HepG2 (cell line): Measurements from ENCODE around the gene EPSTI1. TPM values are rescaled to one million over a fixed set of nuclear protein-coding genes. Genes with fewer than 3 reads are reported as not detected.
A peak's percentile ranks its signal among the peaks of the same experiment; 100 is the strongest.

Experiments used
- ATAC-seq: fragments of 200-7000 bp; cut with Tn5 transposase; 3 replicates; pipeline ENCODE4 v1.9.1; 2020; ENCODE audit warnings: mild to moderate bottlenecking, moderate library complexity
- BruUV-seq: library from RNA; stranded (reverse); fragments of 400-500 nt; replicated peaks from 2 replicates; lab custom pipeline; 2021; lab: Mats Ljungman, UMichigan
- CTCF ChIA-PET: fragments of 300-600 bp; formaldehyde crosslinking; extraction: SDS; loops from one replicate; lab custom pipeline; 2021; ENCODE audit warnings: low total read pairs, inconsistent platforms, low intra/inter-chr PET ratio; lab: Yijun Ruan, JAX
- POLR2A ChIA-PET: fragments of 350-600 bp; sonication (Branson Sonifier 250); formaldehyde crosslinking; loops from one replicate; lab custom pipeline; 2020; ENCODE audit warnings: antibody characterized with exemption, inconsistent platforms; lab: Yijun Ruan, JAX
- DNase-seq: peaks from one replicate; pipeline ENCODE4 v3.0.0-alpha.2; 2015; ENCODE audit warnings: low spot score
- FAIRE-seq: peaks from 3 replicates; lab custom pipeline; 2011; peaks lifted over from hg19 to GRCh38; lab: Jason Lieb, UNC
- H2AFZ ChIP-seq: one replicate; pipeline ENCODE4 v1.6.1; 2011; ENCODE audit warnings: low read length, inconsistent platforms
- H3K27ac ChIP-seq: fragments of 300-600 bp; 3 replicates; pipeline ENCODE4 v1.8.0; 2011; ENCODE audit warnings: mixed run types, mild to moderate bottlenecking, mixed read lengths, low read length, inconsistent platforms; ENCODE audit not compliant: insufficient read depth; ENCODE audit errors: extremely low read length
- H3K27me3 ChIP-seq, 2 experiments: fragments of 200-600 bp in 1 of 2; 2 replicates in 1 of 2; 3 replicates in 1 of 2; pipeline versions ENCODE4 v1.6.0 to v1.8.0; 2011; ENCODE audit warnings: low read length in 2 of 2, mild to moderate bottlenecking in 2 of 2, moderate library complexity in 2 of 2, inconsistent platforms in 1 of 2; ENCODE audit not compliant: insufficient read depth in 2 of 2, control insufficient read depth in 1 of 2
- H3K36me3 ChIP-seq, 2 experiments: fragments of 200-600 bp in 1 of 2; replicated peaks in 1 of 2; 2 replicates in 1 of 2; 3 replicates in 1 of 2; pipeline versions ENCODE4 v1.5.1 to v1.8.0; 2011; ENCODE audit warnings: low read length in 2 of 2, inconsistent platforms in 1 of 2; ENCODE audit not compliant: insufficient read depth in 2 of 2, control insufficient read depth in 1 of 2
- H3K4me1 ChIP-seq: 2 replicates; pipeline ENCODE4 v1.5.1; 2012; ENCODE audit warnings: low read length, inconsistent platforms; ENCODE audit not compliant: insufficient read depth
- H3K4me2 ChIP-seq: 2 replicates; pipeline ENCODE4 v1.6.0; 2011; ENCODE audit warnings: low read depth, low read length, inconsistent platforms
- H3K4me3 ChIP-seq, 3 experiments: fragments of 200-600 bp in 1 of 3; sonication (generic), shearing (Covaris generic) in 1 of 3; replicated peaks in 1 of 3; 2 replicates each; pipeline ENCODE4 v1.5.1; 2011 to 2016; ENCODE audit warnings: low read length in 3 of 3, inconsistent platforms in 2 of 3, low read depth in 2 of 3, mild to moderate bottlenecking in 2 of 3, control low read depth in 1 of 3, mixed read lengths in 1 of 3; ENCODE audit not compliant: insufficient read depth in 1 of 3
- H3K79me2 ChIP-seq: one replicate; pipeline ENCODE4 v1.6.1; 2011; ENCODE audit warnings: low read length, inconsistent platforms; ENCODE audit not compliant: insufficient read depth
- H3K9ac ChIP-seq: 2 replicates; pipeline ENCODE4 v1.6.0; 2011; ENCODE audit warnings: mild to moderate bottlenecking, low read depth, low read length, inconsistent platforms; ENCODE audit not compliant: insufficient read depth
- H3K9me3 ChIP-seq: 2 replicates; pipeline ENCODE4 v1.5.1; 2012; ENCODE audit warnings: mild to moderate bottlenecking, low read length
- H4K20me1 ChIP-seq: 2 replicates; pipeline ENCODE4 v1.6.0; 2011; ENCODE audit warnings: inconsistent platforms, mild to moderate bottlenecking, low read length, moderate library complexity; ENCODE audit not compliant: insufficient read depth
- HNRNPL ChIP-seq: fragments of 200-400 bp; formaldehyde crosslinking; IDR thresholded peaks from 2 replicates; pipeline ENCODE4 v1.6.1; 2017; ENCODE audit warnings: mild to moderate bottlenecking, low read depth, low read length
- KLF6 ChIP-seq: IDR thresholded peaks from 2 replicates; pipeline ENCODE4 v1.8.0; 2016; ENCODE audit warnings: missing biosample characterization, missing genetic modification reagents
- MXI1 ChIP-seq: IDR thresholded peaks from 3 replicates; pipeline ENCODE4 v1.6.1; 2012; ENCODE audit warnings: low read depth, low read length, inconsistent platforms, borderline replicate concordance
- RBM39 ChIP-seq: fragments of 200-400 bp; formaldehyde crosslinking; IDR thresholded peaks from one replicate; pipeline ENCODE4 v1.6.1; 2018; ENCODE audit warnings: antibody characterized with exemption, mild to moderate bottlenecking, low read depth, low read length; ENCODE audit not compliant: poor library complexity, severe bottlenecking
- ZC3H4 ChIP-seq: sonication (generic); formaldehyde crosslinking; IDR thresholded peaks from 2 replicates; pipeline ENCODE4 v1.4.0; 2020; ENCODE audit warnings: missing genetic modification reagents, borderline replicate concordance
- ZNF605 ChIP-seq: sonication (generic); formaldehyde crosslinking; IDR thresholded peaks from 2 replicates; pipeline ENCODE4 v1.8.0; 2022; ENCODE audit warnings: mild to moderate bottlenecking, missing genetic modification reagents
- ZNF644 ChIP-seq: IDR thresholded peaks from 2 replicates; pipeline ENCODE4 v1.6.1; 2016; ENCODE audit warnings: low read depth
- ZNF747 ChIP-seq: sonication (generic); formaldehyde crosslinking; IDR thresholded peaks from 2 replicates; pipeline ENCODE4 v1.8.1; 2023; ENCODE audit warnings: missing genetic modification reagents, mild to moderate bottlenecking, borderline replicate concordance
- ZNF781 ChIP-seq: sonication (generic); formaldehyde crosslinking; IDR thresholded peaks from 2 replicates; pipeline ENCODE4 v1.5.1; 2020; ENCODE audit warnings: borderline replicate concordance, mild to moderate bottlenecking, missing genetic modification reagents; ENCODE audit errors: not compliant biosample characterization
- WGBS: methylation state at CpG from one replicate; pipeline ENCODE4 v1.1.6; 2017; ENCODE audit warnings: low lambda C conversion rate; 5-methylcytosine and 5-hydroxymethylcytosine counted together
- in situ Hi-C: cut with HindIII; loops from 2 replicates; pipeline ENCODE4 v1.10.0; 2017; ENCODE audit warnings: low pct_unique_long_range_greater_than_20kb; ENCODE audit not compliant: extremely low pct_ligation_motif_present
- intact Hi-C: fragments of 100-400 bp; cut with micrococcal nuclease; formaldehyde crosslinking; loops from one replicate; pipeline ENCODE4 v1.10.0; 2022; ENCODE audit not compliant: unreplicated experiment
- polyA plus RNA-seq, 8 experiments: library from polyadenylated mRNA; depleted of rRNA in 3 of 8; stranded (reverse) in 7 of 8; unstranded in 1 of 8; fragments of >200 nt; fragmentation: Illumina TruSeq in 4 of 8; extraction: Trizol in 4 of 8; gene quantifications; 2 replicates each; pipeline versions ENCODE4 v1.2.1 to v1.2.3, GENCODE V29; 2011 to 2016; ENCODE audit warnings: low read depth in 4 of 8, missing spikeins in 1 of 8, mixed read lengths in 1 of 8; ENCODE audit not compliant: insufficient read depth in 1 of 8
- total RNA-seq, 5 experiments: library from RNA; depleted of rRNA; stranded (reverse); fragments of >200 nt; fragmentation: Illumina TruSeq; extraction: Trizol; gene quantifications; 2 replicates each; pipeline ENCODE4 v1.2.3, GENCODE V29; 2016; ENCODE audit warnings: low read depth in 1 of 5
- TF ChIP-seq, protein P1 (sequence below): sonication (generic); formaldehyde crosslinking; IDR thresholded peaks from 2 replicates; pipeline ENCODE4 v1.5.0; 2020; ENCODE audit warnings: missing genetic modification reagents
- TF ChIP-seq, protein P2 (sequence below): sonication (generic); formaldehyde crosslinking; conservative IDR thresholded peaks from 2 replicates; pipeline ENCODE4 v1.4.0; 2020; ENCODE audit warnings: missing genetic modification reagents
- TF ChIP-seq, protein P3 (sequence below): sonication (generic); formaldehyde crosslinking; IDR thresholded peaks from 2 replicates; pipeline ENCODE4 v1.4.0; 2020; ENCODE audit warnings: mild to moderate bottlenecking, missing genetic modification reagents
- TF ChIP-seq, protein P4 (sequence below): IDR thresholded peaks from 2 replicates; pipeline ENCODE4 v1.6.1; 2016; ENCODE audit warnings: low read depth, borderline replicate concordance
- TF ChIP-seq, protein P5 (sequence below): sonication (generic); formaldehyde crosslinking; IDR thresholded peaks from 2 replicates; pipeline ENCODE4 v1.5.0; 2020; ENCODE audit warnings: mild to moderate bottlenecking, missing genetic modification reagents

The EPSTI1 gene
- total and polyA plus RNA-seq, 2 of the 13 experiments (the other 11 are each of a cell fraction or from before 2014, with no cell fraction given), result 0.03 TPM; not detected in 1

DNA sequence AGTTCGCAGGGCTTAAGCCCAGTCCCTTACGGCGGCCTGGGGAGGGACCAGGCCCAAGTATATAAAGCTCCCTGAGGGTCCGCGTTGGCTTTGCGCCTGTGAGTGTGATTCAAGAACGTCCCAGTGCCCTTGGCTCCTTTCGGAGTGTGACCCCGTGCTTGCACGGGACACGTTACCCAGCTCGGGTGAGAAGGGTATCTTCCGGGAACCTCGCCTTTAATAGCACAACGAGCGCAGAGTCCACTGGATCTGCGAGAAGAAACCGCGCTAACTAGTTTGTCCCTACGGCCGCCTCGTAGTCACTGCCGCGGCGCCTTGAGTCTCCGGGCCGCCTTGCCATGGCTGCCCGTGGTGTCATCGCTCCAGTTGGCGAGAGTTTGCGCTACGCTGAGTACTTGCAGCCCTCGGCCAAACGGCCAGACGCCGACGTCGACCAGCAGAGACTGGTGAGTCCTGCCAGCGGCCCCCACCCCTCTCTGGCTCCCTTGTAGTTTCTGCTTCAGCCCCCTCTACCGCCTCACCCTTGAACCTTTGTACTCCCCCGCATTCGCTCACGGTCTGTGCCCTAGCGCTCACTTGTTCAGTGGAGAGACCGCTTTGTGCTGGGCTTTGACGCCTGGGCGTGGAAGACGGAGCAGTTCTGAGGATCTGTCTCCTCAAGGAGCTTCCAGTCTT is 31.4 kb upstream of the EPSTI1 start, which contains the start of gene DNAJC15:
Gene DNAJC15 (plus strand): TSS at position 298 of the 675 bp plus-strand sequence. CDS start 41 bp downstream, at position 339.
- FAIRE-seq (no peak), ATAC-seq (peak; percentile 96), DNase-seq (peak; percentile 76)
- TSS peak; percentile 84 for BruUV-seq
- in situ Hi-C loops, result no loop called here
- Histone ChIP-seq H3K36me3 (no peaks in the 10 kb centered on the region), H3K9ac (peak within 1 kb of the TSS; percentile 93), H2AFZ (peak within 1 kb of the TSS; percentile 49), H3K4me1 (peaks cover 32% of the 10 kb centered on the region), H3K4me3 (peak within 1 kb of the TSS; percentile 78 to 100 (median 78)), H3K9me3 (no peaks in the 10 kb centered on the region), H4K20me1 (no peaks in the 10 kb centered on the region; the same call in 1 of the 2 replicates), H3K79me2 (peaks cover 31% of the 10 kb centered on the region), H3K27me3 (no peaks in the 10 kb centered on the region; a peak in 2 of 5 replicates), H3K27ac (peak within 1 kb of the TSS; percentile 86), H3K4me2 (peak within 1 kb of the TSS; percentile 79)
- POLR2A ChIA-PET, result interaction anchor here (0.8 to 4.0 kb wide), 9 partner anchors 15 to 51 kb away, joined by 3 to 12 read pairs (median 4); partner anchors contain the start of gene EPSTI1
- CTCF ChIA-PET, result no interaction called here
- WGBS, result 19% methylated on average over 12 of the region's 48 CpGs
- intact Hi-C loops, result loop anchor here (1.0 to 5.0 kb wide), 2 partner anchors 34 to 46 kb away; no protein-coding TSS in a partner anchor
- TF ChIP-seq, protein P1, sequence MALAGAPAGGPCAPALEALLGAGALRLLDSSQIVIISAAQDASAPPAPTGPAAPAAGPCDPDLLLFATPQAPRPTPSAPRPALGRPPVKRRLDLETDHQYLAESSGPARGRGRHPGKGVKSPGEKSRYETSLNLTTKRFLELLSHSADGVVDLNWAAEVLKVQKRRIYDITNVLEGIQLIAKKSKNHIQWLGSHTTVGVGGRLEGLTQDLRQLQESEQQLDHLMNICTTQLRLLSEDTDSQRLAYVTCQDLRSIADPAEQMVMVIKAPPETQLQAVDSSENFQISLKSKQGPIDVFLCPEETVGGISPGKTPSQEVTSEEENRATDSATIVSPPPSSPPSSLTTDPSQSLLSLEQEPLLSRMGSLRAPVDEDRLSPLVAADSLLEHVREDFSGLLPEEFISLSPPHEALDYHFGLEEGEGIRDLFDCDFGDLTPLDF (CRISPR knock-in tag), result no peak
- TF ChIP-seq, protein P2, sequence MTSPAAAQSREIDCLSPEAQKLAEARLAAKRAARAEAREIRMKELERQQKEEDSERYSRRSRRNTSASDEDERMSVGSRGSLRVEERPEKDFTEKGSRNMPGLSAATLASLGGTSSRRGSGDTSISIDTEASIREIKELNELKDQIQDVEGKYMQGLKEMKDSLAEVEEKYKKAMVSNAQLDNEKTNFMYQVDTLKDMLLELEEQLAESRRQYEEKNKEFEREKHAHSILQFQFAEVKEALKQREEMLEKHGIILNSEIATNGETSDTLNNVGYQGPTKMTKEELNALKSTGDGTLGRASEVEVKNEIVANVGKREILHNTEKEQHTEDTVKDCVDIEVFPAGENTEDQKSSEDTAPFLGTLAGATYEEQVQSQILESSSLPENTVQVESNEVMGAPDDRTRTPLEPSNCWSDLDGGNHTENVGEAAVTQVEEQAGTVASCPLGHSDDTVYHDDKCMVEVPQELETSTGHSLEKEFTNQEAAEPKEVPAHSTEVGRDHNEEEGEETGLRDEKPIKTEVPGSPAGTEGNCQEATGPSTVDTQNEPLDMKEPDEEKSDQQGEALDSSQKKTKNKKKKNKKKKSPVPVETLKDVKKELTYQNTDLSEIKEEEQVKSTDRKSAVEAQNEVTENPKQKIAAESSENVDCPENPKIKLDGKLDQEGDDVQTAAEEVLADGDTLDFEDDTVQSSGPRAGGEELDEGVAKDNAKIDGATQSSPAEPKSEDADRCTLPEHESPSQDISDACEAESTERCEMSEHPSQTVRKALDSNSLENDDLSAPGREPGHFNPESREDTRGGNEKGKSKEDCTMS (CRISPR knock-in tag), result 0 out of 2 replicates have a peak, but pooled peaks have one; percentile 22
- TF ChIP-seq MXI1, result no peak
- TF ChIP-seq ZNF644 (CRISPR knock-in tag), result peak; percentile 75
- TF ChIP-seq HNRNPL, result peak; percentile 64; the same call in 1 of the 2 replicates
- TF ChIP-seq, protein P3, sequence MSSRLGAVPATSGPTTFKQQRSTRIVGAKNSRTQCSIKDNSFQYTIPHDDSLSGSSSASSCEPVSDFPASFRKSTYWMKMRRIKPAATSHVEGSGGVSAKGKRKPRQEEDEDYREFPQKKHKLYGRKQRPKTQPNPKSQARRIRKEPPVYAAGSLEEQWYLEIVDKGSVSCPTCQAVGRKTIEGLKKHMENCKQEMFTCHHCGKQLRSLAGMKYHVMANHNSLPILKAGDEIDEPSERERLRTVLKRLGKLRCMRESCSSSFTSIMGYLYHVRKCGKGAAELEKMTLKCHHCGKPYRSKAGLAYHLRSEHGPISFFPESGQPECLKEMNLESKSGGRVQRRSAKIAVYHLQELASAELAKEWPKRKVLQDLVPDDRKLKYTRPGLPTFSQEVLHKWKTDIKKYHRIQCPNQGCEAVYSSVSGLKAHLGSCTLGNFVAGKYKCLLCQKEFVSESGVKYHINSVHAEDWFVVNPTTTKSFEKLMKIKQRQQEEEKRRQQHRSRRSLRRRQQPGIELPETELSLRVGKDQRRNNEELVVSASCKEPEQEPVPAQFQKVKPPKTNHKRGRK (CRISPR knock-in tag), result no peak
- TF ChIP-seq, protein P4, sequence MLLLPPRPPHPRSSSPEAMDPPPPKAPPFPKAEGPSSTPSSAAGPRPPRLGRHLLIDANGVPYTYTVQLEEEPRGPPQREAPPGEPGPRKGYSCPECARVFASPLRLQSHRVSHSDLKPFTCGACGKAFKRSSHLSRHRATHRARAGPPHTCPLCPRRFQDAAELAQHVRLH (CRISPR knock-in tag), result peak; percentile 85
- TF ChIP-seq ZC3H4 (CRISPR knock-in tag), result 0 out of 2 replicates have a peak, but pooled peaks have one; percentile 23
- TF ChIP-seq KLF6 (CRISPR knock-in tag), result no peak
- peak; percentile 51 for TF ChIP-seq RBM39
- TF ChIP-seq, protein P5, sequence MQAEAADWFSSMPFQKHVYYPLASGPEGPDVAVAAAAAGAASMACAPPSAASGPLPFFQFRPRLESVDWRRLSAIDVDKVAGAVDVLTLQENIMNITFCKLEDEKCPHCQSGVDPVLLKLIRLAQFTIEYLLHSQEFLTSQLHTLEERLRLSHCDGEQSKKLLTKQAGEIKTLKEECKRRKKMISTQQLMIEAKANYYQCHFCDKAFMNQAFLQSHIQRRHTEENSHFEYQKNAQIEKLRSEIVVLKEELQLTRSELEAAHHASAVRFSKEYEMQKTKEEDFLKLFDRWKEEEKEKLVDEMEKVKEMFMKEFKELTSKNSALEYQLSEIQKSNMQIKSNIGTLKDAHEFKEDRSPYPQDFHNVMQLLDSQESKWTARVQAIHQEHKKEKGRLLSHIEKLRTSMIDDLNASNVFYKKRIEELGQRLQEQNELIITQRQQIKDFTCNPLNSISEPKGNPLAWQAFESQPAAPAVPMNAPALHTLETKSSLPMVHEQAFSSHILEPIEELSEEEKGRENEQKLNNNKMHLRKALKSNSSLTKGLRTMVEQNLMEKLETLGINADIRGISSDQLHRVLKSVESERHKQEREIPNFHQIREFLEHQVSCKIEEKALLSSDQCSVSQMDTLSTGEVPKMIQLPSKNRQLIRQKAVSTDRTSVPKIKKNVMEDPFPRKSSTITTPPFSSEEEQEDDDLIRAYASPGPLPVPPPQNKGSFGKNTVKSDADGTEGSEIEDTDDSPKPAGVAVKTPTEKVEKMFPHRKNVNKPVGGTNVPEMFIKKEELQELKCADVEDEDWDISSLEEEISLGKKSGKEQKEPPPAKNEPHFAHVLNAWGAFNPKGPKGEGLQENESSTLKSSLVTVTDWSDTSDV (CRISPR knock-in tag), result peak; percentile 44; the same call in 1 of the 2 replicates
- TF ChIP-seq ZNF605 (CRISPR knock-in tag), result peak; percentile 56; the same call in 1 of the 2 replicates
- peak; percentile 45; the same call in 1 of the 2 replicates for TF ChIP-seq ZNF747 (CRISPR knock-in tag)
- TF ChIP-seq ZNF781, result peak; percentile 66
